Activated CD8-positive, alpha-beta T cell treated with anti-CD3 and anti-CD28 coated beads for 36 hours (primary cell): ENCODE data around the gene P2RX4. TPM values are rescaled to one million over a fixed set of nuclear protein-coding genes. Genes with fewer than 3 reads are reported as not detected.
"Not testable (repeated sequence)": the region's sequence is repeated elsewhere in the genome, so short reads cannot be mapped to it uniquely, and the experiment has no call there.

Source experiments
- ATAC-seq: fragments of 200-7000 bp; cut with Tn5 transposase; one replicate; pipeline ENCODE4 v1.10.0; 2021; ENCODE audit warnings: mild to moderate bottlenecking, moderate library complexity
- CTCF ChIA-PET: fragments of 350-600 bp; sonication (Branson Sonifier 250); formaldehyde crosslinking; loops from one replicate; lab custom pipeline; 2021; ENCODE audit warnings: antibody characterized with exemption; lab: Charles Lee
- POLR2A ChIA-PET: fragments of 350-600 bp; sonication (Branson Sonifier 250); formaldehyde crosslinking; loops from one replicate; lab custom pipeline; 2021; ENCODE audit warnings: antibody characterized with exemption; lab: Charles Lee
- DNase-seq: peaks from one replicate; pipeline ENCODE4 v3.0.0-alpha.2; 2020
- H3K27ac Mint-ChIP-seq: one replicate; pipeline ENCODE4 v1.8.0; 2021; ENCODE audit warnings: mild to moderate bottlenecking, mixed read lengths
- H3K27me3 Mint-ChIP-seq: one replicate; pipeline ENCODE4 v1.8.0; 2021; ENCODE audit warnings: mixed read lengths
- H3K36me3 Mint-ChIP-seq: one replicate; pipeline ENCODE4 v1.8.0; 2021; ENCODE audit warnings: low read depth, mixed read lengths
- H3K4me1 Mint-ChIP-seq: one replicate; pipeline ENCODE4 v1.8.0; 2021; ENCODE audit warnings: low read depth, mixed read lengths
- H3K4me3 Mint-ChIP-seq: one replicate; pipeline ENCODE4 v1.8.0; 2021; ENCODE audit warnings: mild to moderate bottlenecking, moderate library complexity, mixed read lengths
- H3K9me3 Mint-ChIP-seq: one replicate; pipeline ENCODE4 v1.8.0; 2021; ENCODE audit warnings: mixed read lengths
- CTCF ChIP-seq: fragments of 200-600 bp; IDR thresholded peaks from one replicate; pipeline ENCODE4 v1.8.0; 2022; ENCODE audit warnings: antibody characterized with exemption, mild to moderate bottlenecking
- intact Hi-C: fragments of 100-400 bp; cut with micrococcal nuclease; formaldehyde crosslinking; loops from one replicate; pipeline ENCODE4 v1.10.0; 2022
- total RNA-seq, 2 experiments: library from RNA; stranded (reverse); gene quantifications; one replicate each; pipeline ENCODE4 v1.2.3, GENCODE V29; 2021

The P2RX4 gene
- total RNA-seq, 2 experiments from 2014 or later, result 12.2 to 15.1 TPM

DNA sequence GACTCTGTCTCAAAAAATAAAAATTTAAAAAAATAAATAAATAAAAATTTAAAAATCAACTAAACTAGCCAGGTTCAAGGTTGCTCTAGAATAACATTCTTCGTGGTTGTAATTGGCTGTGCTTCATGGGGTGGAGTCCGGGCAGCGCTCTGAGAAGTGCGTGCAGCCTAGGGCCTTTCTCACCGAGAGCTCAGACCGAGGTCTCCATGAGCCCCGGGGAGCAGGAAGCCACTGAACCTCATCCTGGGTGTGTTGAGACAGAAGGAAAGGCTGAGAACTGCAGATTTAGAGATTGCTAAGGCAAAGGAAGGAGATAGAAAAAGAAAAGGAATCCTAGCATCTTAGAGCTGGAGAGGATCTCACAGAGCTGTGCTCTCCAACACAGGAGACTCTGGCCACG, 14.7 kb downstream of the P2RX4 start:
- Mint-ChIP-seq H3K27ac (peak overlapping the region; percentile 88), H3K4me1 (peaks cover 37% of the 10 kb centered on the region), H3K4me3 (no peak overlapping the region), H3K9me3 (no peaks in the 10 kb centered on the region), H3K36me3 (peaks cover 20% of the 10 kb centered on the region), H3K27me3 (no peaks in the 10 kb centered on the region)
- intact Hi-C loops, result no loop called here
- ATAC-seq (peak; percentile 76), DNase-seq (peak; percentile 61)
- ChIA-PET CTCF (interaction anchor here (0.9 to 2.4 kb wide), 9 partner anchors 9 to 132 kb away, joined by 3 to 12 read pairs (median 3); no protein-coding TSS in a partner anchor), POLR2A (interaction anchor here (0.6 to 1.5 kb wide), 5 partner anchors 10 to 514 kb away, joined by 3 to 5 read pairs (median 3); partner anchors contain the start of gene UNC119B)
- no peak for TF ChIP-seq CTCF

DNA sequence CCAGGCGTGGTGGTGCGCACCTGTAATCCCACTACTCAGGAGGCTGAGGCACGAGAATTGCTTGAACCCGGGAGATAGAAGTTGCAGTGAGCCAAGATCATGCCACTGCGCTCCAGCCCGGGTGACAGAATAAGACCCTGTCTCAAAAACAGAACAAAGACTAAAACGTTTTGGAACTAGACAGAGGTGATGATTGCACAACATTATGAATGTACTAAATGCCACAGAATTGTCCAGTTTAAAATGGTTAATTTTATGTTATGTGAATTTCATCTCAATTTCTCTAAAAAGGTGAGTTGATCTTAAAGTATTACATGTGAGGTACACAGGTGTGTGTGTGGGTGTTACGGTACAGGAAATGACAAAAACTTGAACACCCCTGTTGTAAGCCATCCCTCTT, 16.5 kb downstream of the P2RX4 start:
- no peak for TF ChIP-seq CTCF
- intact Hi-C loops, result no loop called here
- peaks cover 47% of the 10 kb centered on the region for H3K4me1 Mint-ChIP-seq
- peaks cover 22% of the 10 kb centered on the region for H3K36me3 Mint-ChIP-seq
- ATAC-seq, result no peak
- POLR2A ChIA-PET, result interaction anchor here (0.6 kb wide), 1 partner anchor 476 kb away, joined by 4 read pairs; no protein-coding TSS in a partner anchor
- no peaks in the 10 kb centered on the region for H3K9me3 Mint-ChIP-seq
- H3K4me3 Mint-ChIP-seq, result no peak overlapping the region
- CTCF ChIA-PET, result interaction anchor here (1.2 kb wide), 1 partner anchor 9 kb away, joined by 3 read pairs; no protein-coding TSS in a partner anchor
- H3K27ac Mint-ChIP-seq, result no peak overlapping the region
- no peak for DNase-seq
- H3K27me3 Mint-ChIP-seq, result no peaks in the 10 kb centered on the region

- intact Hi-C loops, ATAC-seq, H3K27ac Mint-ChIP-seq, H3K4me3 Mint-ChIP-seq, H3K27me3 Mint-ChIP-seq, DNase-seq, H3K9me3 Mint-ChIP-seq: not testable (repeated sequence)
- Mint-ChIP-seq H3K36me3 (peaks cover 22% of the 10 kb centered on the region), H3K4me1 (peaks cover 47% of the 10 kb centered on the region)
- ChIA-PET POLR2A (interaction anchor here (0.6 kb wide), 1 partner anchor 476 kb away, joined by 4 read pairs; no protein-coding TSS in a partner anchor), CTCF (interaction anchor here (1.2 kb wide), 1 partner anchor 8 kb away, joined by 3 read pairs; no protein-coding TSS in a partner anchor)
These were observed 16.9 kb downstream of the P2RX4 start for GRCh38 chr12:121226871-121227270.

GRCh38 chr12:121227294-121227693, 17.4 kb downstream of the P2RX4 start:
- Mint-ChIP-seq H3K27me3 (no peaks in the 10 kb centered on the region), H3K36me3 (peaks cover 22% of the 10 kb centered on the region), H3K4me3 (no peak overlapping the region), H3K27ac (no peak overlapping the region), H3K9me3 (no peaks in the 10 kb centered on the region), H3K4me1 (peaks cover 47% of the 10 kb centered on the region)
- intact Hi-C loops, result no loop called here
- POLR2A ChIA-PET, result no interaction called here
- ATAC-seq (no peak), DNase-seq (no peak)
- CTCF ChIA-PET, result interaction anchor here (1.2 kb wide), 1 partner anchor 8 kb away, joined by 3 read pairs; no protein-coding TSS in a partner anchor
- no peak for TF ChIP-seq CTCF

- H3K9me3 Mint-ChIP-seq, result no peaks in the 10 kb centered on the region
- DNase-seq (no peak), ATAC-seq (no peak)
- H3K27me3 Mint-ChIP-seq, result no peaks in the 10 kb centered on the region
- ChIA-PET CTCF (interaction anchor here (0.6 to 2.8 kb wide), 8 partner anchors 11 to 169 kb away, joined by 3 to 44 read pairs (median 4); no protein-coding TSS in a partner anchor), POLR2A (no interaction called here)
- TF ChIP-seq CTCF, result no peak
- H3K36me3 Mint-ChIP-seq, result peaks cover 17% of the 10 kb centered on the region
- intact Hi-C loops, result no loop called here
- H3K4me3 Mint-ChIP-seq, result no peak overlapping the region
- H3K27ac Mint-ChIP-seq, result no peak overlapping the region
- H3K4me1 Mint-ChIP-seq, result peaks cover 32% of the 10 kb centered on the region
These were observed 19.2 kb downstream of the P2RX4 start for GRCh38 chr12:121228919-121229665.
